PC-9 (cell line): Measurements from ENCODE around the gene TMEM123. TPM values are rescaled to one million over a fixed set of nuclear protein-coding genes. Genes with fewer than 3 reads are reported as not detected.

Experiments used
- BruUV-seq: library from RNA; stranded (reverse); fragments of 400-500 nt; replicated peaks from 2 replicates; lab custom pipeline; 2021; lab: Mats Ljungman, UMichigan
- CTCF ChIA-PET: fragments of 300-600 bp; sonication (Branson Sonifier 250); formaldehyde crosslinking; loops from one replicate; lab custom pipeline; 2022; ENCODE audit warnings: antibody characterized with exemption; lab: Charles Lee
- POLR2A ChIA-PET: fragments of 300-600 bp; sonication (Branson Sonifier 250); formaldehyde crosslinking; loops from one replicate; lab custom pipeline; 2022; ENCODE audit warnings: antibody characterized with exemption; ENCODE audit not compliant: unreplicated experiment; lab: Charles Lee
- DNase-seq, 2 experiments: peaks; one replicate each; pipeline versions ENCODE4 v3.0.0 to v3.0.0-alpha.2; 2015 to 2022; ENCODE audit warnings: mixed read lengths in 1 of 2
- H2AFZ ChIP-seq: fragments of 200-600 bp; sonication (generic); 2 replicates; pipeline ENCODE4 v1.8.1; 2017; ENCODE audit warnings: antibody characterized with exemption
- H3F3A ChIP-seq: fragments of 200-600 bp; sonication (generic); 2 replicates; pipeline ENCODE4 v1.8.1; 2017; ENCODE audit warnings: antibody characterized with exemption, mild to moderate bottlenecking, low read depth; ENCODE audit not compliant: insufficient read depth
- H3K27ac ChIP-seq: fragments of 200-600 bp; sonication (generic); 2 replicates; pipeline ENCODE4 v1.6.1; 2016; ENCODE audit warnings: mixed run types
- H3K27me3 ChIP-seq: fragments of 200-600 bp; sonication (generic); 2 replicates; pipeline ENCODE4 v1.6.1; 2016; ENCODE audit warnings: low read depth, mixed run types; ENCODE audit not compliant: insufficient read depth
- H3K36me3 ChIP-seq: fragments of 200-600 bp; sonication (generic); 2 replicates; pipeline ENCODE4 v1.6.1; 2016; ENCODE audit warnings: low read depth, mixed run types
- H3K4me1 ChIP-seq: fragments of 200-600 bp; sonication (generic); replicated peaks from 2 replicates; pipeline ENCODE4 v1.6.1; 2016; ENCODE audit warnings: mixed run types; ENCODE audit not compliant: insufficient read depth
- H3K4me2 ChIP-seq: fragments of 200-600 bp; sonication (generic); 2 replicates; pipeline ENCODE4 v1.6.1; 2017; ENCODE audit warnings: mixed run types
- H3K4me3 ChIP-seq: fragments of 200-600 bp; sonication (generic); 2 replicates; pipeline ENCODE4 v1.6.1; 2016; ENCODE audit warnings: mixed run types
- H3K79me2 ChIP-seq: fragments of 200-600 bp; sonication (generic); 2 replicates; pipeline ENCODE4 v1.6.1; 2017; ENCODE audit warnings: low read depth, mixed run types
- H3K9me2 ChIP-seq: fragments of 200-600 bp; sonication (generic); 2 replicates; pipeline ENCODE4 v1.8.1; 2017; ENCODE audit warnings: mild to moderate bottlenecking; ENCODE audit not compliant: insufficient read depth
- H3K9me3 ChIP-seq: fragments of 200-600 bp; sonication (generic); 2 replicates; pipeline ENCODE4 v1.8.1; 2016; ENCODE audit warnings: low read depth; ENCODE audit not compliant: insufficient read depth
- H4K20me1 ChIP-seq: fragments of 200-600 bp; sonication (generic); 2 replicates; pipeline ENCODE4 v1.8.1; 2017; ENCODE audit not compliant: insufficient read depth
- CTCF ChIP-seq: fragments of 200-600 bp; sonication (generic); conservative IDR thresholded peaks from 2 replicates; pipeline ENCODE4 v1.6.1; 2017; ENCODE audit warnings: mixed run types, antibody characterized with exemption, mild to moderate bottlenecking, moderate library complexity
- EZH2 ChIP-seq: fragments of 200-600 bp; sonication (generic); IDR thresholded peaks from 2 replicates; pipeline ENCODE4 v1.8.0; 2017; ENCODE audit warnings: antibody characterized with exemption, low read depth
- intact Hi-C: fragments of 100-400 bp; cut with micrococcal nuclease; formaldehyde crosslinking; loops from one replicate; pipeline ENCODE4 v1.10.0; 2022; ENCODE audit not compliant: unreplicated experiment
- total RNA-seq: library from RNA; stranded (reverse); gene quantifications from 2 replicates; pipeline ENCODE4 v1.2.3, GENCODE V29; 2021

TMEM123 gene
- total RNA-seq, 1 experiment from 2014 or later, result 201 TPM

- Histone ChIP-seq H3K27me3 (no peaks in the 10 kb centered on the region), H3K9me2 (no peaks in the 10 kb centered on the region), H3F3A (peaks cover 22% of the 10 kb centered on the region), H4K20me1 (no peaks in the 10 kb centered on the region), H2AFZ (no peak overlapping the region), H3K4me3 (no peak overlapping the region), H3K4me1 (no peaks in the 10 kb centered on the region), H3K9me3 (no peaks in the 10 kb centered on the region; the same call in 1 of the 2 replicates), H3K79me2 (no peaks in the 10 kb centered on the region), H3K27ac (no peak overlapping the region), H3K4me2 (no peak overlapping the region), H3K36me3 (peaks cover 44% of the 10 kb centered on the region)
- TF ChIP-seq EZH2, result no peak
- peak; percentile 67 for TF ChIP-seq CTCF
- ChIA-PET POLR2A (no interaction called here), CTCF (interaction anchor here (0.6 kb wide), 4 partner anchors 16 to 299 kb away, joined by 3 to 8 read pairs (median 6); no protein-coding TSS in a partner anchor)
- no TSS peak for BruUV-seq
- intact Hi-C loops, result loop anchor here (2.0 kb wide), 2 partner anchors 127 to 245 kb away; no protein-coding TSS in a partner anchor
- DNase-seq, result peak in 1 of 2 experiments; percentile 63
Measured at GRCh38 chr11:102367364-102367763, 85.2 kb downstream of the TMEM123 start.

GRCh38 chr11:102364991-102365390 is 87.6 kb downstream of the TMEM123 start:
- CTCF ChIA-PET, result no interaction called here

More at GRCh38 chr11:102364991-102365390, 87.6 kb downstream of the TMEM123 start:
- Histone ChIP-seq H3K9me3 (no peaks in the 10 kb centered on the region; the same call in 1 of the 2 replicates), H3K27me3 (no peaks in the 10 kb centered on the region), H3K36me3 (peaks cover 52% of the 10 kb centered on the region), H3K4me1 (no peaks in the 10 kb centered on the region), H3K27ac (no peak overlapping the region), H3K79me2 (no peaks in the 10 kb centered on the region), H2AFZ (no peak overlapping the region), H3K4me3 (no peak overlapping the region), H3F3A (peaks cover 22% of the 10 kb centered on the region), H3K9me2 (no peaks in the 10 kb centered on the region), H4K20me1 (no peaks in the 10 kb centered on the region), H3K4me2 (no peak overlapping the region)
- TF ChIP-seq EZH2 (no peak), CTCF (no peak)
- DNase-seq, result no peak
- POLR2A ChIA-PET, result no interaction called here
- intact Hi-C loops, result loop anchor here (5.0 kb wide), 1 partner anchor 78 kb away; no protein-coding TSS in a partner anchor
- no TSS peak for BruUV-seq
